GM18861 (cell line): ENCODE data around the gene GTF3C5.
"Not testable (repeated sequence)": the region's sequence is repeated elsewhere in the genome, so short reads cannot be mapped to it uniquely, and the experiment has no call there.

Experiments used
- ATAC-seq: cut with Tn5 transposase; IDR thresholded peaks from one replicate; pipeline ENCODE4 v1.9.1; 2021; ENCODE audit not compliant: unreplicated experiment

Gene GTF3C5, protein sequence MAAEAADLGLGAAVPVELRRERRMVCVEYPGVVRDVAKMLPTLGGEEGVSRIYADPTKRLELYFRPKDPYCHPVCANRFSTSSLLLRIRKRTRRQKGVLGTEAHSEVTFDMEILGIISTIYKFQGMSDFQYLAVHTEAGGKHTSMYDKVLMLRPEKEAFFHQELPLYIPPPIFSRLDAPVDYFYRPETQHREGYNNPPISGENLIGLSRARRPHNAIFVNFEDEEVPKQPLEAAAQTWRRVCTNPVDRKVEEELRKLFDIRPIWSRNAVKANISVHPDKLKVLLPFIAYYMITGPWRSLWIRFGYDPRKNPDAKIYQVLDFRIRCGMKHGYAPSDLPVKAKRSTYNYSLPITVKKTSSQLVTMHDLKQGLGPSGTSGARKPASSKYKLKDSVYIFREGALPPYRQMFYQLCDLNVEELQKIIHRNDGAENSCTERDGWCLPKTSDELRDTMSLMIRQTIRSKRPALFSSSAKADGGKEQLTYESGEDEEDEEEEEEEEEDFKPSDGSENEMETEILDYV

DNA sequence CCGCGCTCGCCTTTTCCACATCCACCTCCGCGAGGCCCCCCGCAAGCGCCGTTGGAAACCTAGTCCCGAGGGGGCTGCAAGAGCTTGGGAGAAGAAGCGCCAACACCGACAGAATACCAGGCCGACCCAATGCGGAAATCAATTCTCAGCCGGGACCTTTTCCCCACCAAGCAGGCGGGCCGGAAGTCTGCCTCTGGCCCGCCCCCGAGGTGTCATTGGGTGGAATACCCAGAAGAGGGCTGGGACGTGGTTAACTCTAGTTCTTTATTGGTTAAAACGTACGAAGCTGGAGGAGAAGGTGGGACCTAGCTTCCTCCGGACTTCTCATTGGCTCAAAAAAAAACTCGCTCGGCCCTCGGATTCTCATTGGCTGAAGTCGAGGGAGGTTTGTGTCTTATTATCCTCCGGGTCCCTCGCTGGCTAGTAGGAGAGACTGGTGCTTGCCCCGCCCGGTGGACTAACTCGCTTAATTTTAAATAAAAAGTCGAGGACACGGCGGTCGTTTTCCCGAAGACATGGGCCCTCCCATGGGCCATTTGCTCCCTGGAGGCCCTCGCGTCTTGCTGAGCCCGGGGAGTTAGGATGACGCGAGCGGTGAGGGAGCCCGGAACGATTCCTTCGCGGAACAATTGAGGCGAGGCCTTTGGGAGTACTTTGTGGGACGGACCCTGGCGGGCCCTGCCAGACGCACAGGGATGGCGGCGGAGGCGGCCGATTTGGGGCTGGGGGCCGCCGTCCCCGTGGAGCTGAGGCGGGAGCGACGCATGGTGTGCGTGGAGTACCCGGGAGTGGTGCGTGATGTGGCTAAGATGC, at the start of gene GTF3C5:
GTF3C5 (plus strand) TSS at position 681 of the 813 bp plus-strand sequence; CDS start at position 696, 15 bp downstream.
- peak; percentile 88 for ATAC-seq

DNA sequence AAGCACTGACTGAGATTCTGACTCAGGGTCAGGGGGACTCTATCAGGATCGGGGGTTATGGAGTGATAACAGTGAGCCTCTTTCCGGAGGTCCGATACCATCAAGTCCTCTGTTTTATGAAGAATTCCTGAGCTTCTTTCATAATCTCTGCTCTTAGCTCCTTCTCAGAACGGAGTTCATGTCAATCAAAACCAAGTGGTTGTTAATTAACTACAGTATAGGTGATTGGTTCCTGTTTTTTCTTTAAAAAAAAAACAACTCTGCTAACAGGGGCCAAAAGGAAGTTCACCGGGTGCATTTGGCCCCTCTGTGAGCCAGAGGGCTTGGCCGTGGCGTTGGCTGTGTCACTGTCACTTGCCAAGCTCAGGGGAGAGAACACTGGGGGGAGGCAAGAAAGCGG, 48.3 kb upstream of the GTF3C5 start:
- peak; percentile 53 for ATAC-seq

DNA sequence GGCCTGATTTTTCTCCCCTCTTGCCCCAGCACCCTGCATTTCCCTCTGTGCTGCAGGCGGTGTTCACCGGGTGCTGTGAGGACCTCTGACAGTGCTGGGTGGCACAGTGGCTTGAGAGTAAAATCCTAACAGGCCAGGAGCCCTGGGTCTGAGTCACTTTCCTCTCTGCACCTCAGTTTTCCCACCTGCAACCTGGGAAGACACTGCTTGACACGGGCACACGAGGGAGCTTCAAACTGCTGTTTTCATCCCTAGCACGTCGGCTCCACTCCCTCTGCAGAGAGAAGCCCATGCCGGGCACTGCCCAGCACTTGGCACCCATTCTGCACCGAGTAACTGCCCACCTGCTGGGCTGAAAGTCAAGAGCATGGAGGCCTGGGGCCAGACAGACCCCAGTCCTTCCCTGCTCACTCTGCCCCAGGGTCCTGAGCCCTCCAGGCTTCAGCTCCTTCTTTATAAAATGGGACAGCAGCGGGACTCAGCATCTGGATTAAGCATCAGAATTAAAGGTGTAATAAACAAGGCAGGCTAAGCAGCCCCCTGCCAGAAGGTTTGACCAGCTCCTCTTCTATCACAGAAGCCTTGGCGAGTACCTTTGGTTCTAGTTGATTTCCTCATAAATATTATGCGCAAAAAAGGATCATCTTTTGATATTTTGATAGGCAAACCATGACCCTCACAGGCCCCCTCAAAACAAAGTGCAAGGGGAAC, 47.2 kb upstream of the GTF3C5 start:
- no peak for ATAC-seq

DNA sequence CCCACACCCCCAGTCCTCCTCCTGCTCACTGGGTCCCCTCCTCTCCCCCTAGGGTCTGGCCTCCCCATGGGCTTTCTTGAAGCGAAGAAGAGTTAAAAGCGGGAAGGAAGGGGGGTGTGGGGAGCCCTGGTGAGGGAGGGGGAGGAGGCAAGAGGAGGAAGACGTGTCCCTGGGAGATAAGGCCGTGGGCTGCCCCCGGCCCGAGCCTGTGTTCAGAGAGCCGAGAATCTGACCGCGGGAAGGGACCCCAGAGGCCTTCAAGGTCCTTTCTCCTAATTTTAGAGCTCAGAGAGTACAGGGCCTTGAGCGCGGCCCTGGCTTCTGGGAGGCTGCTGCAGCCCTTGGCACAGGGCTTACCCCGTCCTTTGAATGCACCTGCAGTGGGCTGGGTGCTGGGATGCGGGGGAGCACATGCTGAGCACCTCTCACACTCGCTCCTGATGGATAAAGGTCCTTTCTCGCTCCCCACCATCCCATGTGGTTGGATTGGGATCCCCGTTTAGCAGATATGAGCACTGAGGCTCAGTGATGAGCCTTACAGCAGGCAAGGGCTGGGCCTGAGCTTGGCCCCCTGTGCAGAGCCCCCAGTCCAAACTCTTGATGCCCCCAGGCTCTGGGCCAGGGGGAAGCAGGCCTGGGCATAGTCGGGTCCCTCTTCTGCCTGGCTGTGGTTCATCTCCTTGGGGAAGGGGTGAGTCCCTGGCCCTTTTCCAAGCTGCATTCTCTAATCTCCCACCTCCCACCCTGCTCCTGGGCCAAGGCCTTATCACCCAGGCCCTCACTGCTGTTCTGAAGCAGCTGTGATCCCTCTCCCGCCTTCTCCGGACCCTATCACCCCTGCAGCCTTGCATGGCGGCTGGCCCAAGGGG, 46.4 kb upstream of the GTF3C5 start:
- no peak for ATAC-seq

DNA sequence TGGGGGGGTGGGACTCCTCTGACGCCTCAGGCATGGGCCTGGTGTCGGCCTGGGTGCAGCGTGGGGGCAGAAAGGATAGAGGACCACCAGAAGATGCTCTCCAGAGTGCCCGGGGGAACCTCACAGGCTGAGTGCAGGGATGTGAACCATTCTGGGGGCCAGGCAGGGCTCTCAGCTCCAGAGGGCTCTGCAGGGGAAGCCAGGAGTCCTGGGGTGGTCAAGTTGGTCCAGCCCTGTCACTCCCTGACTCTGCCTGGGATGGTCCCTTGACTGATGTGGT, 45.8 kb upstream of the GTF3C5 start:
- ATAC-seq, result no peak

DNA sequence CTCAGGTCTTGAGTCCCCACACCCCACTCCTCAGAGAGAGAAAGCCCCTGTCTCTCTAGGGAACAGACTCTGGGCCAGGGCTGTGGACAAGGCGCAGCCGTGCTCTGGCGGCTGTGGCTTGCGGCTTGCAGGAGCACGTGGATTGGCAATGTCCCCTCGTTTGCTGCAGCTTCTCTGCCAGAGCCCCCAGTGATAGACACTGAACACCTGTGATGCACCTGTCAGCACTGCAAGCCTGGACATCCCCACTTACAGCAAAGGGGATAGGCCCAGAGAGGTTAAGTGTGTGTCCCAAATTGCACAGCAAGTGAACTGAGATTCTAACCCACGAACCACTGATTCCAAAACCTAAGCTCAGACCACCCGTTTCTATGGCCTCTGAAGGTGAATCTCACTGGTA, 45.3 kb upstream of the GTF3C5 start:
- ATAC-seq, result no peak

DNA sequence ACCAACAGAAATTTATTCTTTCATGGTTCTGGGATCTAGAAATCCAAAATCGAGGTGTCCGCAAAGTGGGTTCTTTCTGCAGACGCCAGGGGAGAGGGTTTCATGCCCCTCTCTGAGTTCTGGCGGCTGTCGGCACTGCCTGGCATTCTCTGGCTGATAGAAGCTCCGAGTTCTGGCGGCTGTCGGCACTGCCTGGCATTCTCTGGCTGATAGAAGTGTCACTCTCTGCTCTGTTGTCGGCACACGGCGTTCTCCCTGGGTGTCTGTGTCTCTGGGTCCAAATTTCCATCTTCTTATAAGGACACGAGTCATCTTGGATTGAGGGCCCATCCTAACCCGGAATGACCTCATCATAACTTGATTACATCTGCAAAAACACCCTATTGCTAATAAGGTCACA, 44.7 kb upstream of the GTF3C5 start:
- ATAC-seq, result no peak

DNA sequence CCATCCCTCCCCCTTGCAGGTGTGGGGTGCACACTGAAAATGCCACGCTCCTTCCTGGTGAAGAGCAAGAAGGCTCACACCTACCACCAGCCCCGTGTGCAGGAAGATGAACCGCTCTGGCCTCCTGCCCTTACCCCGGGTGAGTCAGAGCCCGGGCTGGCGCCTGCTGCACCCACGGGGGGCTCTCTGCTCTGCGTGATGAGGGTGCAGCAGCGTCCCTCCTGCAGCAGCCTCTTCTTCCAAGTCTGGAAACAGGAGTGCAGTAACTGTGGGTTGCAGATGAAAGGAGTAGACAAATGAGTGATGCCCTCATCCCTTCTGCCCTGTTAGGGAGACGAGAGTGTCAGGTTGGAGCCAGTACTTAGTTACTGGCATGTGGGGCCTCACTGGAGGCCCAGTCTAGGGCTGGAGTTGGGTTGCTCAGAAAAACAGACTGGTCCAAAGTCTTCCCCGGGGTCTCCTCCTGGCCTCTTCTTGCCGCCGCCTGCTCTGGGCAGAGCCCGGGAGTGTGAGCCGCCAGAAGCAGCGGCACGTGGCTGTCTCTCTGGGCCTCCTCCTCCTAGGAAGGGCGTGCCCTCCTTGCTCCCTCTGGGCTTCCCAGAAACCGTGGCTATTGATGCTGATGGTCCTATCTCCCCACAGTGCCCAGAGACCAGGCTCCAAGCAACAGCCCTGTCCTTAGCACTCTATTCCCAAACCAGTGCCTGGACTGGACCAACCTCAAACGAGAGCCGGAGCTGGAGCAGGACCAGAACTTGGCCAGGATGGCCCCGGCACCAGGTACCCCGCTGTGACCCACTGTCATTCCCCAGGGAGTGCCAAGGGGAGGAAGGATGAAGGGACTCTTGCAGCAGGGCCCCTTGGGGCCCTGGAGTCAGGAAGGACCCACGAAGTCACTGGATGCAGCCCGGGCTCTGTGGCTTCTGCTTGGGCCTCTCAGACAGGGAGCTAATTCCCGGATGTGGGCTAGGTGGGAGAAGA, 43.9 kb upstream of the GTF3C5 start:
- no peak for ATAC-seq

DNA sequence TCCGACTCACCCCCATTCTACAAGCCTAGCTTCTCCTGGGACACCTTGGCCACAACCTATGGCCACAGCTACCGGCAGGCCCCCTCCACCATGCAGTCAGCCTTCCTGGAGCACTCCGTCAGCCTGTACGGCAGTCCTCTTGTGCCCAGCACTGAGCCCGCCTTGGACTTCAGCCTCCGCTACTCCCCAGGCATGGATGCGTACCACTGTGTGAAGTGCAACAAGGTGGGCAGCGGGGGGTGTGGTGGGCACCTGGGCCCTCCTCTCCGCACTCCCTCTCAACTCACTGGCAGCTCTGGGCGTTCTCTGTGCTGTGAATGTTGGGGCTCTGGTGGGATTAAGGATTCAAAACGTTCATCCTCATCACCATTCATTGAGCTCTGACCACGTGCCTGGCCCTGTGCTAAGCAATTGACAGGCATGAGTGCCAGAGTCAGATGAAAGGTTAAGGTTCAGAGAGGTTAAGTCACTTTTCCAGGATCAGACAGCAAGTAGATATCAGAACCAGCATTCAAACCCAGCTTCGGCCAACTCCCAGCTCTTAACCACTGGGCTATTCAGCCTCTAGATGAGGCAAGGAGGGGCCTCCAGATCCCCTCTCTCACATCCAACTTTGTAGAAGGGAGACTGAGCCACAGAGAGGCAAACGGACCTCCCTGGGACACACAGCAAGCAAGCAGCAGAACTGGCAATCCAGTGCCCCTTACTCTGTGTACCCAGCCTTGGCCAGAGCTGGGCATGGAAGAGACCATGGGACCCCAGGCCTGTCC, 42.4 kb upstream of the GTF3C5 start:
- ATAC-seq, result no peak

DNA sequence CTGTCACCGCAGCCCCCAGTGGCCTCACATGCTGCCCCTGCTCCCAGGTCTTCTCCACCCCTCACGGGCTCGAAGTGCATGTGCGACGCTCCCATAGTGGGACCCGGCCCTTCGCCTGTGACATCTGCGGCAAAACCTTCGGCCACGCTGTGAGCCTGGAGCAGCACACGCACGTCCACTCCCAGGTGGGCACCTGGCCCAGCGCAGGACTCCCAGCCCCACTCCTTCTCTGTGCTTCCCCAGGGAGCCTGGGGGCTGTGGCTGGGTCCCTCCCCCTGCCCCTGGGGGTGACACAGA, 41.8 kb upstream of the GTF3C5 start:
- ATAC-seq, result no peak

DNA sequence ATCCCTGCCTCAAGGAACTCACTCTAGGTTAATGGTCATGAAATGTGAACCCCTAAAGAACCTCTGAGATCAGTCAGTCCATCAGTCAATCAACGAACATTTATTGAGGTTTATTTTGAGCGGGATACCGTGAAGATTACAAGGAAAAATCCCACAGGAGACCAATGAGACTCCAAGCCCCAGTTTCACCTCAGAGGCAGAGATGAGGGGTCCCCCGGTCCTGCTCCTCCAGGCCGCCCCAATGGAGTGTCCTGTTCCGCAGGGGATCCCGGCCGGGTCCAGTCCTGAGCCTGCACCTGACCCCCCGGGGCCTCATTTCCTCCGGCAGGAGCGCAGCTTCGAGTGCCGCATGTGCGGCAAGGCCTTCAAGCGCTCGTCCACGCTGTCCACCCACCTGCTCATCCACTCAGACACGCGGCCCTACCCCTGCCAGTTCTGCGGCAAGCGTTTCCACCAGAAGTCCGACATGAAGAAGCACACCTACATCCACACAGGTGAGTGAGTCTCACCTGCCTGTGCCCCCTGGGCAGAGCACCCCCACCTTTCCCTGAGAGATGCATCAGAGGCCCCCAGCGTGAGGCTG, 41.3 kb upstream of the GTF3C5 start:
- ATAC-seq, result no peak

DNA sequence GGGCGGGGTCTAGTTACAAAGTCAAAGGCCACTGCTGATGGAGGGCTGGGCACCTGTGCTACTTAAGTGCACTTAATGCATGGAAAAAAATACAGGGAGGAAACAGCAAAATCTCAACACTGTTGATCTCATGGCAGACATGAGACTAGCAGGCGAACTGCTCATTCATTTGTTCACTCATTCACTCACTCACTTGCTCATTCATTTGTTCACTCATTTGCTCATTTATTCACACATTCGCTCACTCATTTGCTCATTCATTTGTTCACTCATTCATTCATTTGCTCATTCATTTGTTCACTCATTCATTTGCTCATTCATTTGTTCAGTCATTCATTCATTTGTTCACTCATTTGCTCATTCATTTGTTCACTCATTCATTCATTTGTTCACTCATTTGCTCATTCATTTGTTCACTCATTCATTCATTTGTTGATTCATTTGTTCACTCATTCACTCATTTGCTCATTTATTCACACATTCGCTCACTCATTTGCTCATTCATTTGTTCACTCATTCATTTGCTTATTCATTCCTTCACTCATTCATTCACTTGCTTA, 40.7 kb upstream of the GTF3C5 start:
- ATAC-seq, result not testable (repeated sequence)

DNA sequence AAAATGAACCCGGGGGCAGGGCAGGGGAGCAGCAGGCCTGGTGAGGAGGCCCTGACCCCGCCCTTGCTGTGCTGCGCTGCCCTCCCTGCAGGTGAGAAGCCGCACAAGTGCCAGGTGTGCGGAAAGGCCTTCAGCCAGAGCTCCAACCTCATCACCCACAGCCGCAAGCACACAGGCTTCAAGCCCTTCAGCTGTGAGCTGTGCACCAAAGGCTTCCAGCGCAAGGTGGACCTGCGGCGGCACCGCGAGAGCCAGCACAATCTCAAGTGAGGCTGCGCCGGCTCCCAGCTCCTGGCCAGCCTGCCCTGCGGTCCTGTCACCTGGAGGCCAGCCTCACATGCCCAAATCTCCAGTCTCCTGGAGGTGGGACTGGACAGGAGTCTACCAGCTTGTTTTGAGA, 40.0 kb upstream of the GTF3C5 start:
- no peak for ATAC-seq

DNA sequence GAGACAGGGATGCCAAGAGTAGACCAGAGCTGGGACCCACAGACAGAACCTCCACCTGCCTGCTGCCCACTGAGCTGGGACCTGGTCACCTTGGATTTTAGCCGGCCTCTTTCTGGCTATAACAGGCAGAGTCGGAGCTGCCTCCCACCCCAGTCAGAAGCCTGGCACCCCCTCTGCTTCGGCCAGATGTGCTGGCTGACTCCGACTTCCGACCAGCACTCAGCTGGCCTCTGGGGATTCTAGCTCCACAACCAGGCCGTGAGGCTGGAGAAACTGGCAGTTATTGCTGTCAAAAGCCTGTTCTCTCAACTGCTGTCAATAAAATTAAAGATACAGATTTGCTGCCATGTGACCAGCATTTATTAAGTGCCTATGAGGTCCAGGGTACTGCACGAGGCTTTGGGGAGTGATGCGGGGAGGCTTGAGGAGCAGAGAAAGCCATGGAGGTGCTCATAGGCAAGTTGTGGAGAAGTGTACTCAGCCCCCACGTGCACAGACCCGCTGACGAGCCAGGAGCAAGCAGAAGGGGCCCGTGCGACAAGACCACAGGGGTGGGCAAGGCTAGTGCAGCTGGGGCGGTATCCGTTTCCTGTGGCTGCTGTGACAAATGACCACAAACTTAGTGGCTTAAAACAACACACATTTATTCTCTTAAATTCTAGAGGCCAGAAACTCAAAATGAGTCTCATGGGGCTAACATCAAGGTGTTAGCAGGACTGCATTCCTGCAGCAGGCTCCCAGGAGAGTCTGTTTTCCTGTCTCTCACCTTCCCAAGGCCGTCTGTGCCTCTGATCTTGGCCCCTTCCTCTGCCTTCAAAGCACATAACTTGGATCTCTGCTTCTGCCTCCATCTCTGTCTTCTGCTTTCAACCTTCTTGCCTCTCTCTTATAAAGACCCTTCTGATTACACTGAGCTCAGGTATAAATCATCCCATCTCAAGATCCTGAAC, 39.2 kb upstream of the GTF3C5 start:
- ATAC-seq, result no peak

DNA sequence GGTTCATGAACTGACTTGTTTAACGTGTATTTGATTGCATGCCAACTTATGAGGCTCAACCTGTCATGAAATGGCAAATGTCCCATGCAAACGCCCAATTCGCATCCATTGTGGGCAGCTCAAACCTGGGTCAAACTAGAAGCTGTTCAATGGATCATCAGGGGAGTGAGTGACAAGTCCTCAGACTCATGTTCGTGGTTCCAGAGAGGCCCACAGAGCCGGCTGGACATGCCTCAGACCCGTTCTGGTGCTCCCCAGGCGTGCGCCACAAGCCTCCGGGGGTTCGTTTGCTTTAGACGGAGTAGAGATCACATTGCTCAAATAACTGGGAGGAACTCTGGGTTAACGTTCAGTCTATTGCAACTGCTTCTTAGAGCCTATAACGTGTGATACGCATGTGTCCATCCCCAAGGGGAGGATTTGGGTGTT, 37.3 kb upstream of the GTF3C5 start:
- no peak for ATAC-seq

DNA sequence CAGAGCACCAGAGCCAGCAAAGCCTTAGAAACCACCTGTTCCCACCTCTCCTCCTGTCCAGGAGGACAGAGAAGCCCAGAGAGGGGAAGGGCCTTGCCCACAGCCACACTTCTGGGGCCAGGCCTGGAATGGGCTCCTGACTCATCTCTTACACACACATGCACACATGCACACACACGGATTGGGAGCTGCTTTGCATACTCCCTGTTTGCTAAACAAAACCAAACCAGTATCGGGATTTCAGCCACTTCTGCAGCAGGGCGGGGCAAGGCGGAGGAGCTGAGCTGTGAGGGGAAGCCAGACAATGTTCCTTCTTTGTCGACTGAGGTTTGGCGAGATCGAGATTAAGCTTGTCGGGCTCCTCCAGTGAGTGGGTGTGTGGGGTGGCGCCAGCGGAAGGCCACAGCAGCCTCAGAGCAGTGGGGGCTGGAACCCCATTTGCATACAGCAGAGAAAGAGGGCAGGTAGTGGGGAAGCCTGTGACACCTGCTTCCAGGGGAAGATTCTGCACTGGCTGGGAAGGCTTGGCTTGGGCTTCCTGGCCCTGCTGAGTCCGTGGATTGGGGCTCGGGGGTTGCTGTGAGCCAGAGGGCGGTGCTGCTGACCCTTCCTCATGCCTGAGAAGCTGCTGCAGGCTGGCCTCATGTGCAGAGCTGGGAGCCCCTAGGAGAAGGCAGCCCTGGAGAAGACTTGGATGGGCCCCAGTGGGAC, 36.2 kb upstream of the GTF3C5 start:
- ATAC-seq, result peak; percentile 58

DNA sequence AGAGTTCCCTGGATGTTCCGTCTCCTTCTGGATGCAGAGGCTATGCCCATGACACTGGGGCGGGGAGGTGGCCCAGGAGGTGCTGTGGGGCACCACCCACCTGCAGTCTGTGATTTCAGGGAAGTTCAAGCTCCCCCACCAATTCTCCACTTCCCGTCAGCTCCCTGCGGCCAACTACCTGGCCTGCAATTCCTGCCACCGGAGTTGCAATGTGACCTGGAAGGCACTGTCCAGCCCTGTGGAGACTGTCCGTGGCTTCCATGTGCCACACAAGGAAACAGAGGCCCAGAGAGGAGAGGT, 35.7 kb upstream of the GTF3C5 start:
- ATAC-seq, result no peak
